Smooth muscle cell (in vitro differentiated cells): ENCODE data around the gene TMEM52B. TPM values are rescaled to one million over a fixed set of nuclear protein-coding genes. Genes with fewer than 3 reads are reported as not detected.

ENCODE experiments used
- DNase-seq: peaks from one replicate; lab custom pipeline; 2025; ENCODE audit not compliant: unreplicated experiment; lab: John Stamatoyannopoulos, UW
- H2AFZ ChIP-seq: fragments of 200-600 bp; sonication (generic); 2 replicates; pipeline ENCODE4 v1.6.0; 2016; ENCODE audit warnings: antibody characterized with exemption, low read depth, mild to moderate bottlenecking
- H3F3A ChIP-seq: fragments of 200-600 bp; sonication (generic); 2 replicates; pipeline ENCODE4 v1.6.0; 2017; ENCODE audit warnings: antibody characterized with exemption, low read depth
- H3K27ac ChIP-seq: fragments of 200-600 bp; sonication (generic); 2 replicates; pipeline ENCODE4 v1.5.1; 2016; ENCODE audit warnings: low read depth, mild to moderate bottlenecking
- H3K27me3 ChIP-seq: fragments of 200-600 bp; sonication (generic); 2 replicates; pipeline ENCODE4 v1.6.1; 2016; ENCODE audit warnings: low read depth, mild to moderate bottlenecking
- H3K36me3 ChIP-seq: fragments of 200-600 bp; sonication (generic); 2 replicates; pipeline ENCODE4 v1.5.1; 2016; ENCODE audit warnings: low read depth
- H3K4me1 ChIP-seq: fragments of 200-600 bp; sonication (generic); 2 replicates; pipeline ENCODE4 v1.5.1; 2016; ENCODE audit warnings: low read depth
- H3K4me2 ChIP-seq: fragments of 200-600 bp; sonication (generic); 2 replicates; pipeline ENCODE4 v1.6.0; 2016; ENCODE audit warnings: mild to moderate bottlenecking
- H3K4me3 ChIP-seq: fragments of 200-600 bp; sonication (generic); 2 replicates; pipeline ENCODE4 v1.5.1; 2016; ENCODE audit warnings: mild to moderate bottlenecking
- H3K79me2 ChIP-seq: fragments of 200-600 bp; sonication (generic); 2 replicates; pipeline ENCODE4 v1.6.0; 2016; ENCODE audit warnings: low read depth, mild to moderate bottlenecking
- H3K9ac ChIP-seq: fragments of 200-600 bp; sonication (generic); 2 replicates; pipeline ENCODE4 v1.6.0; 2016; ENCODE audit warnings: low read depth
- H3K9me3 ChIP-seq: fragments of 200-600 bp; sonication (generic); replicated peaks from 2 replicates; pipeline ENCODE4 v1.5.1; 2016; ENCODE audit warnings: low read depth
- H4K20me1 ChIP-seq: fragments of 200-600 bp; sonication (generic); 2 replicates; pipeline ENCODE4 v1.6.0; 2016; ENCODE audit warnings: low read depth
- CTCF ChIP-seq: fragments of 200-600 bp; sonication (generic); IDR thresholded peaks from 2 replicates; pipeline ENCODE4 v1.5.1; 2017; ENCODE audit warnings: borderline replicate concordance, mild to moderate bottlenecking, antibody characterized with exemption; ENCODE audit not compliant: insufficient read depth, poor library complexity, severe bottlenecking
- WGBS: methylation state at CpG from one replicate; pipeline ENCODE4 v1.1.7; 2016; ENCODE audit warnings: low lambda C conversion rate; 5-methylcytosine and 5-hydroxymethylcytosine counted together
- polyA plus RNA-seq: library from polyadenylated mRNA; unstranded; fragments of >200 nt; fragmentation: Nextera tagmentation; extraction: Ambion mirVana; gene quantifications from 2 replicates; pipeline ENCODE4 v1.2.1, GENCODE V29; 2016
- total RNA-seq: library from RNA; depleted of rRNA; stranded (reverse); fragments of >200 nt; gene quantifications from 2 replicates; pipeline ENCODE4 v1.2.3, GENCODE V29; 2014

TMEM52B gene
- total RNA-seq = 1.6 and 2.0 TPM in 2 replicates
- 0.77 and 4.5 TPM in 2 replicates for polyA plus RNA-seq

- Histone ChIP-seq H3K4me2 (peak within 1 kb of the TSS; percentile 46), H3K9ac (no peak within 1 kb of the TSS), H4K20me1 (no peaks in the 10 kb centered on the region), H3K27me3 (no peaks in the 10 kb centered on the region), H3K4me1 (peaks cover 15% of the 10 kb centered on the region), H2AFZ (peak within 1 kb of the TSS; percentile 52), H3K4me3 (no peak within 1 kb of the TSS), H3F3A (peaks cover 9% of the 10 kb centered on the region), H3K36me3 (no peaks in the 10 kb centered on the region), H3K27ac (peak within 1 kb of the TSS; percentile 53), H3K79me2 (no peaks in the 10 kb centered on the region), H3K9me3 (no peaks in the 10 kb centered on the region)
- no peak for DNase-seq
- TF ChIP-seq CTCF = no peak
- WGBS = 55% methylated on average over 4 of the region's 4 CpGs
Measured at GRCh38 chr12:10178821-10179220, at the start of gene TMEM52B. TMEM52B (plus strand) TSS chr12:10179032; CDS start chr12:10179575, 543 bp downstream.

- H3F3A ChIP-seq = peaks cover 7% of the 10 kb centered on the region
- H3K9me3 ChIP-seq = no peaks in the 10 kb centered on the region
- H3K4me3 ChIP-seq = no peak within 1 kb of the TSS
- peaks cover 22% of the 10 kb centered on the region for H3K27me3 ChIP-seq
- no peaks in the 10 kb centered on the region for H3K79me2 ChIP-seq
- peak within 1 kb of the TSS; percentile 70 for H2AFZ ChIP-seq
- TF ChIP-seq CTCF = no peak
- no peaks in the 10 kb centered on the region for H4K20me1 ChIP-seq
- H3K9ac ChIP-seq = no peak within 1 kb of the TSS
- H3K27ac ChIP-seq = no peak within 1 kb of the TSS
- no peak within 1 kb of the TSS for H3K4me2 ChIP-seq
- 30% methylated on average over 1 of the region's 1 CpG for WGBS
- no peaks in the 10 kb centered on the region for H3K36me3 ChIP-seq
- DNase-seq = no peak
- no peaks in the 10 kb centered on the region for H3K4me1 ChIP-seq
Measured at GRCh38 chr12:10130042-10130441, 48.8 kb upstream of the TMEM52B start, which contains the start of gene CLEC7A. CLEC7A (minus strand) TSS chr12:10130199; CDS start chr12:10130082, 117 bp downstream.

GRCh38 chr12:10131111-10131690 lies 47.6 kb upstream of the TMEM52B start:
- no peaks in the 10 kb centered on the region for H3K36me3 ChIP-seq
- no peak overlapping the region for H3K4me3 ChIP-seq
- WGBS = 41% methylated on average over 2 of the region's 2 CpGs
- H3K79me2 ChIP-seq = no peaks in the 10 kb centered on the region
- H3K4me1 ChIP-seq = no peaks in the 10 kb centered on the region
- H3K27ac ChIP-seq = no peak overlapping the region
- H3K27me3 ChIP-seq = peaks cover 15% of the 10 kb centered on the region
- no peak for DNase-seq
- no peak for TF ChIP-seq CTCF
- no peaks in the 10 kb centered on the region for H4K20me1 ChIP-seq
- H3F3A ChIP-seq = peaks cover 7% of the 10 kb centered on the region
- H3K9ac ChIP-seq = no peak overlapping the region
- H3K4me2 ChIP-seq = no peak overlapping the region
- peak overlapping the region; percentile 9 for H2AFZ ChIP-seq
- H3K9me3 ChIP-seq = no peaks in the 10 kb centered on the region

- H3K27ac ChIP-seq = no peak overlapping the region
Measured at GRCh38 chr12:10132850-10133370, 45.9 kb upstream of the TMEM52B start.

More at GRCh38 chr12:10132850-10133370, 45.9 kb upstream of the TMEM52B start:
- no peaks in the 10 kb centered on the region for H3K36me3 ChIP-seq
- H3K4me1 ChIP-seq = no peaks in the 10 kb centered on the region
- no peak overlapping the region for H3K9ac ChIP-seq
- H3K4me3 ChIP-seq = no peak overlapping the region
- no peaks in the 10 kb centered on the region for H4K20me1 ChIP-seq
- no peak for TF ChIP-seq CTCF
- peaks cover 10% of the 10 kb centered on the region for H3K27me3 ChIP-seq
- DNase-seq = no peak
- H3K9me3 ChIP-seq = no peaks in the 10 kb centered on the region
- no peaks in the 10 kb centered on the region for H3K79me2 ChIP-seq
- no peak overlapping the region for H2AFZ ChIP-seq
- no peak overlapping the region for H3K4me2 ChIP-seq
- 39% methylated on average over 6 of the region's 6 CpGs for WGBS
- H3F3A ChIP-seq = peaks cover 7% of the 10 kb centered on the region
